ENCODE data around the gene CPNE7. TPM values are rescaled to one million over a fixed set of nuclear protein-coding genes. Genes with fewer than 3 reads are reported as not detected.

CPNE7 gene
- total RNA-seq, 1 donor from 2014 or later, result 21.1 TPM

GRCh38 chr16:89577055-89577759 lies 1.6 kb downstream of the CPNE7 start:
- no peak for DNase-seq (ENCODE audit: low spot score)
- no peaks in the 10 kb centered on the region for H3K36me3 ChIP-seq
- H3K9me3 ChIP-seq (ENCODE audit: low read depth), result no peaks in the 10 kb centered on the region
- Mint-ChIP-seq H3K36me3 (no peaks in the 10 kb centered on the region), H3K4me3 (peak overlapping the region; percentile 68), H3K9me3 (peaks cover 3% of the 10 kb centered on the region), H3K4me1 (peaks cover 7% of the 10 kb centered on the region), H3K27me3 (ENCODE audit: insufficient read depth, low read depth) (peaks cover 41% of the 10 kb centered on the region), H3K27ac (no peak overlapping the region)
- TF ChIP-seq EZH2 (IDR thresholded peaks at IDR 0.05) (no peak), EZH2phosphoT487 (IDR thresholded peaks at IDR 0.05) (no peak), CTCF (IDR thresholded peaks at IDR 0.05) (no peak)
- peaks cover 4% of the 10 kb centered on the region for H3K4me1 ChIP-seq
- H3K79me2 ChIP-seq (ENCODE audit: low read depth), result no peaks in the 10 kb centered on the region
- H2AFZ ChIP-seq (replicated peaks), result no peak overlapping the region
- peaks cover 55% of the 10 kb centered on the region for H3K27me3 ChIP-seq
- H4K20me1 ChIP-seq (ENCODE audit: low read depth), result no peaks in the 10 kb centered on the region
- H3K27ac ChIP-seq, result no peak overlapping the region
- H3K9ac ChIP-seq, result no peak overlapping the region
- H3K4me2 ChIP-seq, result no peak overlapping the region
- peaks cover 16% of the 10 kb centered on the region for H3F3A ChIP-seq (ENCODE audit: low read depth)
- no peak overlapping the region for H3K4me3 ChIP-seq

- Mint-ChIP-seq H3K36me3 (no peaks in the 10 kb centered on the region), H3K9me3 (peaks cover 3% of the 10 kb centered on the region), H3K27me3 (ENCODE audit: insufficient read depth, low read depth) (peaks cover 26% of the 10 kb centered on the region), H3K4me1 (no peaks in the 10 kb centered on the region), H3K27ac (no peak overlapping the region), H3K4me3 (no peak overlapping the region)
- no peaks in the 10 kb centered on the region for H3K79me2 ChIP-seq (ENCODE audit: low read depth)
- no peak for TF ChIP-seq EZH2phosphoT487 (IDR thresholded peaks at IDR 0.05)
- TF ChIP-seq CTCF (IDR thresholded peaks at IDR 0.05), result no peak
- TF ChIP-seq EZH2 (IDR thresholded peaks at IDR 0.05), result no peak
- peaks cover 4% of the 10 kb centered on the region for H3K4me1 ChIP-seq
- no peak overlapping the region for H3K9ac ChIP-seq
- H3K36me3 ChIP-seq, result no peaks in the 10 kb centered on the region
- no peak overlapping the region for H2AFZ ChIP-seq (replicated peaks)
- H4K20me1 ChIP-seq (ENCODE audit: low read depth), result no peaks in the 10 kb centered on the region
- H3K27me3 ChIP-seq, result peaks cover 45% of the 10 kb centered on the region
- no peak for DNase-seq (ENCODE audit: low spot score)
- H3F3A ChIP-seq (ENCODE audit: low read depth), result peaks cover 13% of the 10 kb centered on the region
- H3K9me3 ChIP-seq (ENCODE audit: low read depth), result no peaks in the 10 kb centered on the region
- H3K27ac ChIP-seq, result no peak overlapping the region
- H3K4me3 ChIP-seq, result no peak overlapping the region
- no peak overlapping the region for H3K4me2 ChIP-seq
Measured at GRCh38 chr16:89579351-89579750, 3.8 kb downstream of the CPNE7 start.

GRCh38 chr16:89581045-89581695 lies 5.6 kb downstream of the CPNE7 start:
- no peaks in the 10 kb centered on the region for H3K4me1 Mint-ChIP-seq
- no peaks in the 10 kb centered on the region for H3K79me2 ChIP-seq (ENCODE audit: low read depth)
- H3K9ac ChIP-seq, result no peak overlapping the region
- no peaks in the 10 kb centered on the region for H3K9me3 ChIP-seq (ENCODE audit: low read depth)
- H2AFZ ChIP-seq (replicated peaks), result no peak overlapping the region
- no peak for TF ChIP-seq EZH2 (IDR thresholded peaks at IDR 0.05)
- no peak for TF ChIP-seq CTCF (IDR thresholded peaks at IDR 0.05)
- no peak for TF ChIP-seq EZH2phosphoT487 (IDR thresholded peaks at IDR 0.05)
- H3K4me1 ChIP-seq, result peaks cover 5% of the 10 kb centered on the region
- no peak overlapping the region for H3K4me3 ChIP-seq
- peaks cover 11% of the 10 kb centered on the region for H3F3A ChIP-seq (ENCODE audit: low read depth)
- no peaks in the 10 kb centered on the region for H4K20me1 ChIP-seq (ENCODE audit: low read depth)
- H3K27ac Mint-ChIP-seq, result no peak overlapping the region
- peaks cover 3% of the 10 kb centered on the region for H3K9me3 Mint-ChIP-seq
- no peak for DNase-seq (ENCODE audit: low spot score)
- no peaks in the 10 kb centered on the region for H3K36me3 ChIP-seq
- no peak overlapping the region for H3K4me2 ChIP-seq
- H3K4me3 Mint-ChIP-seq, result no peak overlapping the region
- H3K36me3 Mint-ChIP-seq, result no peaks in the 10 kb centered on the region
- peaks cover 20% of the 10 kb centered on the region for H3K27me3 Mint-ChIP-seq (ENCODE audit: insufficient read depth, low read depth)
- no peak overlapping the region for H3K27ac ChIP-seq
- peaks cover 26% of the 10 kb centered on the region for H3K27me3 ChIP-seq
